Stimulated activated naive CD8-positive, alpha-beta T cell treated with anti-CD3 and anti-CD28 coated beads, Interleukin-15, Interleukin-2, amounts not matched to agents 100 ng/mL and 50 ng/mL, for 24 hours (primary cell): ENCODE data around the gene DKK1.

Experiments used
- H3K27ac Mint-ChIP-seq: one replicate; pipeline ENCODE4 v1.8.0; 2021; ENCODE audit warnings: mild to moderate bottlenecking, mixed read lengths
- H3K27me3 Mint-ChIP-seq: one replicate; pipeline ENCODE4 v1.8.0; 2021; ENCODE audit warnings: mixed read lengths
- H3K36me3 Mint-ChIP-seq: one replicate; pipeline ENCODE4 v1.8.0; 2021; ENCODE audit warnings: low read depth, mixed read lengths
- H3K4me1 Mint-ChIP-seq: one replicate; pipeline ENCODE4 v1.8.0; 2021; ENCODE audit warnings: low read depth, mixed read lengths
- H3K4me3 Mint-ChIP-seq: one replicate; pipeline ENCODE4 v1.8.0; 2021; ENCODE audit warnings: mild to moderate bottlenecking, mixed read lengths
- H3K9me3 Mint-ChIP-seq: one replicate; pipeline ENCODE4 v1.8.0; 2021; ENCODE audit warnings: mixed read lengths

The DKK1 gene

DNA sequence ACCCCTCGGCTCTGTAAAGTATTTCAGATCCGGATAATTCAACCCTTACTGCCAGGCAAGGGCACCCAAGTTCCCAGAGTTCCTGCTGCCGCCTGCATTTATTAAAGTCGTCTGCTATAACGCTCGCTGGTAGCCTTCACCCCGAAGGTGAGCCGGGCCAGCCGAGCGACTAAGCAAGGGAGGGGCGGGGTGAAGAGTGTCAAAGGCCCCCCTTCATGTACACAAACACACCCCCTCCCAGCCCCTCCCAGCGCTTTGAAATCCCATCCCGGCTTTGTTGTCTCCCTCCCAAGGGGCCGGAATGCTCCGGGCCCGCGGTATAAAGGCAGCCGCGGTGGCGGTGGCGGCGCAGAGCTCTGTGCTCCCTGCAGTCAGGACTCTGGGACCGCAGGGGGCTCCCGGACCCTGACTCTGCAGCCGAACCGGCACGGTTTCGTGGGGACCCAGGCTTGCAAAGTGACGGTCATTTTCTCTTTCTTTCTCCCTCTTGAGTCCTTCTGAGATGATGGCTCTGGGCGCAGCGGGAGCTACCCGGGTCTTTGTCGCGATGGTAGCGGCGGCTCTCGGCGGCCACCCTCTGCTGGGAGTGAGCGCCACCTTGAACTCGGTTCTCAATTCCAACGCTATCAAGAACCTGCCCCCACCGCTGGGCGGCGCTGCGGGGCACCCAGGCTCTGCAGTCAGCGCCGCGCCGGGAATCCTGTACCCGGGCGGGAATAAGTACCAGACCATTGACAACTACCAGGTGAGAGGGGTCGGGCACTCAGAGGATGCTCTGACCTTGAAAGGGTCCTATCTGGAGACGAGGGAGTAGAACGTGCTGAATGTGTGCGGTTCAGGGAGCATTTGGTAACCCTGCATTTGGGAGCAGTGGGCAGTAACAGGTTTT, at the start of gene DKK1:
TSS of gene DKK1 (plus strand) at position 349 of the 889 bp plus-strand sequence. CDS start at position 503, 154 bp downstream.
- Mint-ChIP-seq H3K4me3 (peak within 1 kb of the TSS; percentile 57), H3K27me3 (peaks cover 58% of the 10 kb centered on the region), H3K4me1 (peaks cover 12% of the 10 kb centered on the region), H3K36me3 (no peaks in the 10 kb centered on the region), H3K27ac (no peak within 1 kb of the TSS), H3K9me3 (no peaks in the 10 kb centered on the region)

GRCh38 chr10:52265131-52265926, 48.8 kb upstream of the DKK1 start:
- Mint-ChIP-seq H3K4me3 (no peak overlapping the region), H3K36me3 (no peaks in the 10 kb centered on the region)

DNA sequence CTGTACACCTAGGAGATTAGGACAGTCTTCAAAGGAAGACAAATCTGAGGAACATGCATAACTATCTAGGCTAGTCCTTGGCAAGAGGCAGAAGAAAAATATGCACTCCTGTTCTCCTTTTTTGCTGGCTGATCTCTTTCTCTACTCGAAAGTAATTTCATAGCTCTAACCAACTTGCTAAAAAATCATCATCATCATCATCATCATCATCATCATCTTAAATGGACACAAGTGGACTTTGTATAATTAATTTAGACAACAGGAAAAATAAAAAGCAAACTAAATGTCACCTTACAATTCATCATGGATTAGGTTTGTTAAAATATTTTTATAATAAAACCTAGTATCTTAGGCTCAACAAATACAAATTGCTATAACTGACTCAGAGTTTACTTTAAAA, 47.2 kb upstream of the DKK1 start:
- H3K36me3 Mint-ChIP-seq: no peaks in the 10 kb centered on the region
- H3K9me3 Mint-ChIP-seq: no peaks in the 10 kb centered on the region
- H3K4me1 Mint-ChIP-seq: no peaks in the 10 kb centered on the region
- H3K27ac Mint-ChIP-seq: no peak overlapping the region
- H3K27me3 Mint-ChIP-seq: no peaks in the 10 kb centered on the region
- H3K4me3 Mint-ChIP-seq: no peak overlapping the region

More at GRCh38 chr10:52265131-52265926, 48.8 kb upstream of the DKK1 start:
- no peaks in the 10 kb centered on the region for H3K4me1 Mint-ChIP-seq
- H3K27me3 Mint-ChIP-seq: no peaks in the 10 kb centered on the region
- no peak overlapping the region for H3K27ac Mint-ChIP-seq
- H3K9me3 Mint-ChIP-seq: no peaks in the 10 kb centered on the region

- Mint-ChIP-seq H3K27ac (no peak overlapping the region), H3K27me3 (no peaks in the 10 kb centered on the region), H3K4me3 (no peak overlapping the region), H3K36me3 (no peaks in the 10 kb centered on the region), H3K4me1 (no peaks in the 10 kb centered on the region), H3K9me3 (no peaks in the 10 kb centered on the region)
These were observed 45.3 kb upstream of the DKK1 start for GRCh38 chr10:52268790-52269189.

GRCh38 chr10:52269233-52269632, 44.8 kb upstream of the DKK1 start:
- H3K27me3 Mint-ChIP-seq: no peaks in the 10 kb centered on the region
- H3K9me3 Mint-ChIP-seq: no peaks in the 10 kb centered on the region
- H3K4me1 Mint-ChIP-seq: no peaks in the 10 kb centered on the region

GRCh38 chr10:52276163-52276562, 37.9 kb upstream of the DKK1 start:
- H3K36me3 Mint-ChIP-seq: no peaks in the 10 kb centered on the region
- H3K9me3 Mint-ChIP-seq: no peaks in the 10 kb centered on the region
- H3K4me3 Mint-ChIP-seq: no peak overlapping the region
- H3K27me3 Mint-ChIP-seq: peaks cover 9% of the 10 kb centered on the region
- no peak overlapping the region for H3K27ac Mint-ChIP-seq
- H3K4me1 Mint-ChIP-seq: no peaks in the 10 kb centered on the region

More at GRCh38 chr10:52269233-52269632, 44.8 kb upstream of the DKK1 start:
- Mint-ChIP-seq H3K27ac (no peak overlapping the region), H3K36me3 (no peaks in the 10 kb centered on the region), H3K4me3 (no peak overlapping the region)

GRCh38 chr10:52276986-52277385, 37.1 kb upstream of the DKK1 start:
- Mint-ChIP-seq H3K27ac (no peak overlapping the region), H3K4me1 (no peaks in the 10 kb centered on the region), H3K27me3 (peaks cover 9% of the 10 kb centered on the region), H3K36me3 (no peaks in the 10 kb centered on the region), H3K9me3 (no peaks in the 10 kb centered on the region), H3K4me3 (no peak overlapping the region)

- Mint-ChIP-seq H3K4me1 (peaks cover 3% of the 10 kb centered on the region), H3K4me3 (no peak overlapping the region), H3K9me3 (no peaks in the 10 kb centered on the region), H3K27ac (no peak overlapping the region), H3K36me3 (no peaks in the 10 kb centered on the region), H3K27me3 (peaks cover 16% of the 10 kb centered on the region)
These were observed 34.5 kb upstream of the DKK1 start for GRCh38 chr10:52279546-52279945.

DNA sequence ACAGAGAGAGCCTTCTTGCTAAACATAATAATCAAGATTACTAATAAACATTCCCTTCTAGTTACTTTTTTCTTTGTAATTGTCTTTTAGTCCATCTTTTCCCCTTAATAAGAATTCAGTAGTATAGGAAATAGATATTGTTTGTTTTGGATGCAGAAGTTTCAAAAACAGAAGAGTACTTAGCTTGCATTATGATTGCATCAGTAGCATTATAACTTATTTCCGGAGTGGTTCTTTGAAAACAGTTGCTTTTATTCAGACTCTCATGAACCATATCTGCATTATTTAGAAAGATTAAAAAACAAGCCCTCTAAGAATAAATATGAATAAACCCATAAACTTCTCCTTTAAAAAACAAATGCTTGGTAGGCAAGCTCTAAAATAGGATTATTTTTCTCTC, 34.0 kb upstream of the DKK1 start:
- Mint-ChIP-seq H3K4me1 (peaks cover 6% of the 10 kb centered on the region), H3K9me3 (no peaks in the 10 kb centered on the region), H3K36me3 (no peaks in the 10 kb centered on the region), H3K4me3 (no peak overlapping the region), H3K27me3 (peaks cover 13% of the 10 kb centered on the region), H3K27ac (no peak overlapping the region)

DNA sequence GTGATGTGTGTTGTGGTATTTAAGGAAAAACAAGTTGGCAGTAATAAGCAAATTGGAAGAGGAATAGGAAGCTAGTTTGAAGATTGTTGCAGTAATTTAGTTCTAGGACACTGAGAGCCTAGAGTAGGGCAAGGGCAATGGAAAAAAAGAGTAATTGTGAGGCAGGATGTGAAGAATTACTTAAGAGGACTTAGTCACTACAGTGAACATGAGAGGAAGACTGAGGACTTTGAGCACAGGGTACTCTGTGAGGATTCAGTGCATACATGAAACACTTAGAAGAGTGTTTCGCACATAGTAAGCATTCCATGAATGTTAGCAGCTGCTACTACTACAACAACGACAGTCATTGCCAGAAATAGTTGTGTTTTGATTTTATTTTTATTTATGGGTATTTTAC, 30.9 kb upstream of the DKK1 start:
- Mint-ChIP-seq H3K27me3 (peaks cover 8% of the 10 kb centered on the region), H3K4me1 (peaks cover 6% of the 10 kb centered on the region), H3K9me3 (no peaks in the 10 kb centered on the region)

GRCh38 chr10:52284416-52285013, 29.6 kb upstream of the DKK1 start:
- H3K27me3 Mint-ChIP-seq: peaks cover 8% of the 10 kb centered on the region
- no peak overlapping the region for H3K27ac Mint-ChIP-seq
- H3K9me3 Mint-ChIP-seq: no peaks in the 10 kb centered on the region
- peaks cover 6% of the 10 kb centered on the region for H3K4me1 Mint-ChIP-seq
- no peaks in the 10 kb centered on the region for H3K36me3 Mint-ChIP-seq
- no peak overlapping the region for H3K4me3 Mint-ChIP-seq

More for the DNA sequence above, 30.9 kb upstream of the DKK1 start:
- H3K27ac Mint-ChIP-seq: no peak overlapping the region
- H3K36me3 Mint-ChIP-seq: no peaks in the 10 kb centered on the region
- no peak overlapping the region for H3K4me3 Mint-ChIP-seq

DNA sequence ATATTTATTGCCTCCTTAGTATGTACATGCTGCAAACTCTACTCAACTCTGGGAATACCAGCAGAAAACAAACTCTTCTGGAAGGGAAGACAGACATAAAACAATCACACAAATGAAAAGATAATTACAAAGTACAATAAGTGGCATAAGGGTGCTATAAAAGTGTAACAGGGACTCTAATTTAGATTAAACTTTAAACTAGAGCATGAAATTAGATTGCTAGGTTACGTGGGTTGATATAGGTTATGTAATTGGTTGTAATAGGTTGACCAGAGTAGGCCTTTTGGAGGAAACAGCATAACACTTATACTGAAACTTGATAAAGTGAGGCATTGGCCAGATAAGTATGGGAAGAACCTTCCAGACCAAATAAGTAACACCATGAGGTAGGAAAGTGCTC, 26.2 kb upstream of the DKK1 start:
- H3K9me3 Mint-ChIP-seq: no peaks in the 10 kb centered on the region
- H3K4me3 Mint-ChIP-seq: no peak overlapping the region
- H3K36me3 Mint-ChIP-seq: no peaks in the 10 kb centered on the region
- H3K4me1 Mint-ChIP-seq: peaks cover 6% of the 10 kb centered on the region
- H3K27me3 Mint-ChIP-seq: peaks cover 7% of the 10 kb centered on the region
- H3K27ac Mint-ChIP-seq: no peak overlapping the region

GRCh38 chr10:52297747-52298146, 16.3 kb upstream of the DKK1 start:
- Mint-ChIP-seq H3K4me3 (no peak overlapping the region), H3K4me1 (no peaks in the 10 kb centered on the region), H3K27ac (no peak overlapping the region), H3K36me3 (no peaks in the 10 kb centered on the region), H3K9me3 (no peaks in the 10 kb centered on the region), H3K27me3 (no peaks in the 10 kb centered on the region)

- H3K27ac Mint-ChIP-seq: no peak overlapping the region
- H3K9me3 Mint-ChIP-seq: no peaks in the 10 kb centered on the region
- H3K27me3 Mint-ChIP-seq: no peaks in the 10 kb centered on the region
- H3K4me1 Mint-ChIP-seq: no peaks in the 10 kb centered on the region
- H3K36me3 Mint-ChIP-seq: no peaks in the 10 kb centered on the region
- H3K4me3 Mint-ChIP-seq: no peak overlapping the region
These were observed 13.3 kb upstream of the DKK1 start for GRCh38 chr10:52300599-52301277.
